Loucy (cell line): Measurements from ENCODE around the gene F7.

Experiments used
- H2AFZ ChIP-seq: fragments of 200-600 bp; sonication (generic); 2 replicates; pipeline ENCODE4 v1.6.0; 2016; ENCODE audit warnings: antibody characterized with exemption, mild to moderate bottlenecking, low read length, moderate library complexity
- H3F3A ChIP-seq: fragments of 200-600 bp; 2 replicates; pipeline ENCODE4 v1.6.0; 2016; ENCODE audit warnings: antibody characterized with exemption, low read depth, mild to moderate bottlenecking
- H3K27me3 ChIP-seq: fragments of 200-600 bp; sonication (generic); 2 replicates; pipeline ENCODE4 v1.6.1; 2014; ENCODE audit warnings: low read length, mild to moderate bottlenecking; ENCODE audit not compliant: insufficient read depth, poor library complexity, severe bottlenecking
- H3K36me3 ChIP-seq: fragments of 200-600 bp; sonication (generic); 2 replicates; pipeline ENCODE4 v1.6.1; 2016; ENCODE audit warnings: low read length; ENCODE audit not compliant: insufficient read depth
- H3K4me1 ChIP-seq: fragments of 200-600 bp; sonication (generic); 2 replicates; pipeline ENCODE4 v1.5.1; 2014; ENCODE audit warnings: low read length, mild to moderate bottlenecking; ENCODE audit not compliant: insufficient read depth, poor library complexity, severe bottlenecking
- H3K4me2 ChIP-seq: fragments of 200-600 bp; sonication (generic); 2 replicates; pipeline ENCODE4 v1.6.0; 2014; ENCODE audit warnings: antibody characterized with exemption, low read length, low read depth, mild to moderate bottlenecking; ENCODE audit not compliant: poor library complexity, severe bottlenecking
- H3K4me3 ChIP-seq: fragments of 200-600 bp; sonication (generic); 2 replicates; pipeline ENCODE4 v1.5.1; 2014; ENCODE audit warnings: low read length, mild to moderate bottlenecking, mixed read lengths; ENCODE audit not compliant: poor library complexity, severe bottlenecking
- H3K79me2 ChIP-seq: fragments of 200-600 bp; sonication (generic); 2 replicates; pipeline ENCODE4 v1.6.1; 2014; ENCODE audit warnings: low read length; ENCODE audit not compliant: insufficient read depth
- H3K9ac ChIP-seq: fragments of 200-600 bp; sonication (generic); 2 replicates; pipeline ENCODE4 v1.6.0; 2014; ENCODE audit warnings: mild to moderate bottlenecking, low read depth, low read length, moderate library complexity; ENCODE audit not compliant: poor library complexity, severe bottlenecking
- H3K9me2 ChIP-seq: fragments of 200-600 bp; sonication (generic); replicated peaks from 2 replicates; pipeline ENCODE4 v1.6.1; 2016; ENCODE audit warnings: low read depth, low read length, mixed read lengths
- H3K9me3 ChIP-seq: fragments of 200-600 bp; sonication (generic); 2 replicates; pipeline ENCODE4 v1.6.1; 2014; ENCODE audit warnings: mild to moderate bottlenecking, antibody characterized with exemption, low read length, low read depth; ENCODE audit not compliant: insufficient read depth
- H4K20me1 ChIP-seq: fragments of 200-600 bp; sonication (generic); 2 replicates; pipeline ENCODE4 v1.6.0; 2014; ENCODE audit warnings: antibody characterized with exemption, low read length, mild to moderate bottlenecking; ENCODE audit not compliant: insufficient read depth, poor library complexity, severe bottlenecking
- EZH2phosphoT487 ChIP-seq: fragments of 200-600 bp; IDR thresholded peaks from 2 replicates; pipeline ENCODE4 v1.6.1; 2018; ENCODE audit warnings: antibody characterized with exemption, mild to moderate bottlenecking, moderate library complexity, borderline replicate concordance
- TF ChIP-seq, protein P1 (sequence below): fragments of 200-600 bp; sonication (generic); conservative IDR thresholded peaks from 2 replicates; pipeline ENCODE4 v1.5.1; 2014; ENCODE audit warnings: mild to moderate bottlenecking, antibody characterized with exemption, low read length

Gene F7

DNA sequence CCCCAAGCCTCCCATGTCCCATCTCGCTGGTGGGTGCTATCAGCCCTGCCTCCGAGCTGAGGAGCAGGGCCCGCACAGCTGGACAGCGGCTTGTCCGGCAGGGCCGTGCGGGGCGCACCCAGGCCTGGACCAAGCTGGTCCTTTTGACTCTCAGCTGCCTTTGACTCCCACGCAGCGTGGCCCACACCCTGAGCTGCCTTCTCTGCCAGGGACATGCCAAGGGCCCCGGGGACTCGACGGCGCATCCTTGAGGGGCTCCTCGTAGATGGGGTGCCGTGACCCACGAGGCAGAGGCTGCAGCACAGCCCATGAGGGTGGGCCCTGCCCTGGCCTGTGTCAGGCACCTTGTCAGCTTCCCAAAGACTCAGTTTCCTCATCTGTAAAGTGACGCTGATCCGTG is 38.8 kb upstream of the F7 start:
- H3K4me1 ChIP-seq: no peaks in the 10 kb centered on the region
- TF ChIP-seq, protein P1, sequence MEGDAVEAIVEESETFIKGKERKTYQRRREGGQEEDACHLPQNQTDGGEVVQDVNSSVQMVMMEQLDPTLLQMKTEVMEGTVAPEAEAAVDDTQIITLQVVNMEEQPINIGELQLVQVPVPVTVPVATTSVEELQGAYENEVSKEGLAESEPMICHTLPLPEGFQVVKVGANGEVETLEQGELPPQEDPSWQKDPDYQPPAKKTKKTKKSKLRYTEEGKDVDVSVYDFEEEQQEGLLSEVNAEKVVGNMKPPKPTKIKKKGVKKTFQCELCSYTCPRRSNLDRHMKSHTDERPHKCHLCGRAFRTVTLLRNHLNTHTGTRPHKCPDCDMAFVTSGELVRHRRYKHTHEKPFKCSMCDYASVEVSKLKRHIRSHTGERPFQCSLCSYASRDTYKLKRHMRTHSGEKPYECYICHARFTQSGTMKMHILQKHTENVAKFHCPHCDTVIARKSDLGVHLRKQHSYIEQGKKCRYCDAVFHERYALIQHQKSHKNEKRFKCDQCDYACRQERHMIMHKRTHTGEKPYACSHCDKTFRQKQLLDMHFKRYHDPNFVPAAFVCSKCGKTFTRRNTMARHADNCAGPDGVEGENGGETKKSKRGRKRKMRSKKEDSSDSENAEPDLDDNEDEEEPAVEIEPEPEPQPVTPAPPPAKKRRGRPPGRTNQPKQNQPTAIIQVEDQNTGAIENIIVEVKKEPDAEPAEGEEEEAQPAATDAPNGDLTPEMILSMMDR: no peak
- no peak for TF ChIP-seq EZH2phosphoT487

DNA sequence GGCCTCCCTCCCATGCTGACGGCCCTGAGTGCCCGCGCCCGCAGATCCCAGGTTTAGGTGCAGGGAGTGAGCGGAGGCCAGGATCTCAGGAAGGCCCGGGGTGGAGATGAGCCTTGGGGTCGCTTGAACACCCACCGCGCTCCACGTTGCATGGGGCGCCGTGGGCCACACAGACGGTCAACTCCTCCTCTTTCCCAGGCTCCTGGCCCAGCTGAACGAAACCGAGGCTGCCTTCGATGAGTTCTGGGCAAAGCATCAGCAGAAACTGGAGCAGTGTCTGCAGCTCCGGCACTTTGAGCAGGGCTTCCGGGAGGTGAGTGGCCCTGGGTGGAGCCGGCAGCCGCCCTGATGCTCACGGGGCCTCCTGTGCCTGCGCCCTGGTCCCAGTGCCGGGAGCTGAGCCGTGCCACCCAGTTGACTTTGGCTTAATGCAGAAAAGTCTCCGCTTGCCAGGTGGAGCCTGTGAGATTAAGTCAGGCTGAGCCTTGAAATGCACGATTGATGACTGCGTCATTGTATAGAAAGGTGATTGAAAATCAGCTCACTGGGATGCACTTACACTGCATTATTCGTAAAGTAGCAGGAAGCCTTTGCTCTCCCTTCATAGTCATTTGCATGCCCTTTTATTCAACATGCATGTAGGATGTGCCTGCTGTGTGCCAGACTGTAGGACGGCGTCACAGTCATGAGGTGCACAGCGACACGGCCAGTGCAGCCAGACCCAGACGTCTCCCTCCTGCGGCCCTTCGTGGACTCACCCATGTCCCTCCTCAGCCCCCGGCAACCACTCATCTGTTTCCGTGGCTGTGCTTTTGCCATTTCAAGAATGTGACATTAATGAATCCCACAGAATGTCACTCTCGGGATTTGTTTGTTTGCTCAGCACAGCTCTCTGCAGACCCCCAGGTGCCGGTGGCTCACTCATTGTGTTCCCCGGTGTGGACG is 35.5 kb upstream of the F7 start:
- Histone ChIP-seq H3K27me3 (no peaks in the 10 kb centered on the region), H3K4me2 (no peak overlapping the region), H3K79me2 (no peaks in the 10 kb centered on the region), H3K9me2 (no peaks in the 10 kb centered on the region), H3K4me1 (no peaks in the 10 kb centered on the region), H3K36me3 (no peaks in the 10 kb centered on the region), H3K4me3 (no peak overlapping the region), H3K9me3 (no peaks in the 10 kb centered on the region), H3K9ac (no peak overlapping the region), H4K20me1 (no peaks in the 10 kb centered on the region), H2AFZ (no peak overlapping the region), H3F3A (no peaks in the 10 kb centered on the region)
- TF ChIP-seq EZH2phosphoT487: no peak
- TF ChIP-seq, protein P1: no peak

More for the DNA sequence above, 38.8 kb upstream of the F7 start:
- no peaks in the 10 kb centered on the region for H3K27me3 ChIP-seq
- no peak overlapping the region for H3K4me3 ChIP-seq
- no peaks in the 10 kb centered on the region for H4K20me1 ChIP-seq
- no peak overlapping the region for H3K9ac ChIP-seq
- no peaks in the 10 kb centered on the region for H3K36me3 ChIP-seq
- H3K4me2 ChIP-seq: no peak overlapping the region
- no peaks in the 10 kb centered on the region for H3F3A ChIP-seq
- H2AFZ ChIP-seq: no peak overlapping the region
- H3K79me2 ChIP-seq: no peaks in the 10 kb centered on the region
- no peaks in the 10 kb centered on the region for H3K9me2 ChIP-seq
- H3K9me3 ChIP-seq: no peaks in the 10 kb centered on the region

DNA sequence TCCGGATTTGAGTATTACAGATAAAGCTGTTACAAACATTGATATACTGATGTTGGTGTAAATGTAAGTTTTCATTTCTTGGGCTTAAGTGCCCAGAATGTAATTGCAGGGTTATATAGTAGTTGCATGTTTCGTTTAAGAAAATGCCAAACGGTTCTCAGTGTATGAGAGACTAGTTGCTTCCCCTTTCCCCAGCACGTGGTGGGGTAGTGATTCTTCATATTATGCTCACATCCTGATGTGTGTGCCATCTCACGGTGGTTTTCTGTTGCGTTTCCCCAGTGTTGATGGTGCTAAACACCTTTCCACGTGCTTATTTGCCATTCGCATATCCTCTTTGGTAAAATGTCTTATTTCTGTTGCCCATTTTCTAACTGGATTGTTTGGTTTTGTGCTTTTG is 34.7 kb upstream of the F7 start:
- no peaks in the 10 kb centered on the region for H3F3A ChIP-seq
- no peaks in the 10 kb centered on the region for H3K36me3 ChIP-seq
- H4K20me1 ChIP-seq: no peaks in the 10 kb centered on the region
- H3K9ac ChIP-seq: no peak overlapping the region
- no peaks in the 10 kb centered on the region for H3K79me2 ChIP-seq
- no peak overlapping the region for H3K4me2 ChIP-seq
- no peaks in the 10 kb centered on the region for H3K9me3 ChIP-seq
- H3K4me3 ChIP-seq: no peak overlapping the region
- no peaks in the 10 kb centered on the region for H3K9me2 ChIP-seq
- TF ChIP-seq EZH2phosphoT487: no peak
- TF ChIP-seq, protein P1: no peak
- no peaks in the 10 kb centered on the region for H3K4me1 ChIP-seq
- no peaks in the 10 kb centered on the region for H3K27me3 ChIP-seq
- H2AFZ ChIP-seq: no peak overlapping the region
